B cell (primary cell): ENCODE results near the gene TBC1D14. TPM values are rescaled to one million over a fixed set of nuclear protein-coding genes. Genes with fewer than 3 reads are reported as not detected.

ENCODE experiments used
- ATAC-seq: fragments of 200-7000 bp; cut with Tn5 transposase; one replicate; pipeline ENCODE4 v1.10.0; 2021; ENCODE audit warnings: low read depth, mild to moderate bottlenecking, moderate number of reproducible peaks, moderate library complexity
- CTCF ChIA-PET: fragments of 350-600 bp; sonication (Branson Sonifier 250); formaldehyde crosslinking; loops from one replicate; lab custom pipeline; 2021; ENCODE audit warnings: antibody characterized with exemption, inconsistent platforms; lab: Charles Lee
- POLR2A ChIA-PET: fragments of 350-600 bp; sonication (Branson Sonifier 250); formaldehyde crosslinking; loops from one replicate; lab custom pipeline; 2021; ENCODE audit warnings: antibody characterized with exemption; lab: Charles Lee
- DNase-seq: peaks from one replicate; pipeline ENCODE4 v3.0.0; 2013
- H2AFZ ChIP-seq: 2 replicates; pipeline ENCODE4 v1.6.1; 2012; ENCODE audit warnings: mild to moderate bottlenecking, low read depth, low read length; ENCODE audit not compliant: insufficient read depth, poor library complexity, severe bottlenecking
- H3K27ac ChIP-seq, 2 donors: 1 replicate in 1 of 2; 2 replicates in 1 of 2; pipeline ENCODE4 v1.5.1; 2012 to 2013; ENCODE audit warnings: low read length in 2 of 2, mild to moderate bottlenecking in 2 of 2, moderate library complexity in 1 of 2
- H3K27me3 ChIP-seq, 4 experiments: fragments of 200-600 bp in 1 of 4; sonication (generic) in 1 of 4; replicated peaks in 1 of 4; 1 replicate in 2 of 4; 2 replicates in 2 of 4; pipeline versions ENCODE4 v1.6.1 to v1.7.0; 2013 to 2016; ENCODE audit warnings: low read length in 3 of 4, mild to moderate bottlenecking in 2 of 4, mixed read lengths in 1 of 4, moderate library complexity in 1 of 4; ENCODE audit not compliant: insufficient read depth in 4 of 4, control insufficient read depth in 3 of 4; ENCODE audit errors: control extremely low read depth in 1 of 4
- H3K36me3 ChIP-seq, 2 experiments: replicated peaks in 1 of 2; 1 replicate in 1 of 2; 2 replicates in 1 of 2; pipeline versions ENCODE4 v1.6.1 to v1.7.1; 2013; ENCODE audit warnings: low read length in 1 of 2; ENCODE audit not compliant: insufficient read depth in 2 of 2, control insufficient read depth in 1 of 2; ENCODE audit errors: control extremely low read depth in 1 of 2, extremely low read depth in 1 of 2
- H3K4me1 ChIP-seq, 2 donors: fragments of 200-600 bp in 1 of 2; sonication (generic) in 1 of 2; 1 replicate in 1 of 2; 2 replicates in 1 of 2; pipeline versions ENCODE4 v1.5.1 to v1.6.1; 2013 to 2017; ENCODE audit warnings: low read length in 2 of 2; ENCODE audit not compliant: control insufficient read depth in 2 of 2, insufficient read depth in 2 of 2
- H3K4me2 ChIP-seq: replicated peaks from 2 replicates; pipeline ENCODE3; 2012; ENCODE audit warnings: mild to moderate bottlenecking, low read depth, low read length; ENCODE audit not compliant: poor library complexity, severe bottlenecking
- H3K4me3 ChIP-seq, 5 experiments: fragments of 200-600 bp in 1 of 5; sonication (generic) in 1 of 5; 1 replicate in 3 of 5; 2 replicates in 2 of 5; pipeline versions ENCODE4 v1.5.1 to v1.7.0; 2011 to 2016; ENCODE audit warnings: low read length in 4 of 5, mild to moderate bottlenecking in 4 of 5, low read depth in 2 of 5, control low read depth in 1 of 5, moderate library complexity in 1 of 5; ENCODE audit not compliant: insufficient read depth in 1 of 5; ENCODE audit errors: control extremely low read depth in 1 of 5, extremely low read depth in 1 of 5
- H3K79me2 ChIP-seq: fragments of 200-600 bp; sonication (generic); one replicate; pipeline ENCODE4 v1.6.0; 2016; ENCODE audit warnings: low read length; ENCODE audit not compliant: control insufficient read depth, insufficient read depth
- H3K9ac ChIP-seq: fragments of 200-600 bp; sonication (generic); 2 replicates; pipeline ENCODE4 v1.6.1; 2017; ENCODE audit warnings: mild to moderate bottlenecking, low read length, moderate library complexity
- H3K9me3 ChIP-seq, 3 donors: one replicate each; pipeline versions ENCODE4 v1.6.1 to v1.7.1; 2013; ENCODE audit warnings: low read length in 2 of 3; ENCODE audit not compliant: control insufficient read depth in 2 of 3, insufficient read depth in 1 of 3; ENCODE audit errors: control extremely low read depth in 1 of 3
- H4K20me1 ChIP-seq: 2 replicates; pipeline ENCODE4 v1.6.0; 2012; ENCODE audit warnings: mild to moderate bottlenecking, low read length; ENCODE audit not compliant: insufficient read depth, control insufficient read depth, poor library complexity, severe bottlenecking
- H3K27ac Mint-ChIP-seq: one replicate; pipeline ENCODE4 v1.8.0; 2021; ENCODE audit warnings: mixed read lengths
- H3K27me3 Mint-ChIP-seq: one replicate; pipeline ENCODE4 v1.8.0; 2021; ENCODE audit warnings: mixed read lengths
- H3K4me1 Mint-ChIP-seq: one replicate; pipeline ENCODE4 v1.8.0; 2021; ENCODE audit warnings: mixed read lengths
- H3K4me3 Mint-ChIP-seq: one replicate; pipeline ENCODE4 v1.8.0; 2021; ENCODE audit warnings: mixed read lengths
- H3K9me3 Mint-ChIP-seq: one replicate; pipeline ENCODE4 v1.8.0; 2022; ENCODE audit warnings: mixed read lengths; ENCODE audit not compliant: insufficient read depth
- CTCF ChIP-seq: fragments of 200-600 bp; IDR thresholded peaks from one replicate; pipeline ENCODE4 v1.8.0; 2022; ENCODE audit warnings: antibody characterized with exemption, mild to moderate bottlenecking
- EZH2 ChIP-seq: IDR thresholded peaks from 2 replicates; pipeline ENCODE4 v1.6.1; 2012; ENCODE audit warnings: borderline replicate concordance, low read depth, mild to moderate bottlenecking, moderate library complexity, low read length; ENCODE audit not compliant: insufficient read depth, poor library complexity, severe bottlenecking
- WGBS: methylation state at CpG from one replicate; pipeline ENCODE4 v1.1.5; 2013; ENCODE audit warnings: missing lambda C conversion rate; ENCODE audit not compliant: insufficient coverage; 5-methylcytosine and 5-hydroxymethylcytosine counted together
- intact Hi-C: fragments of 100-400 bp; cut with micrococcal nuclease; formaldehyde crosslinking; loops from one replicate; pipeline ENCODE4 v1.10.0; 2022
- polyA plus RNA-seq: library from polyadenylated mRNA; depleted of rRNA; stranded (reverse); fragments of >200 nt; gene quantifications from 2 replicates; pipeline ENCODE4 v1.2.3, GENCODE V29; 2012
- total RNA-seq, 2 donors: library from RNA; stranded (reverse); fragments of 120-200 nt in 1 of 2; gene quantifications; 1 replicate in 1 of 2; 2 replicates in 1 of 2; pipeline versions ENCODE4 v1.2.3 to v1.2.4, GENCODE V29; 2013 to 2022

Gene TBC1D14
- total and polyA plus RNA-seq, 2 donors (not counting 1 experiment from before 2014, with no cell fraction given): 21.9 to 42.0 TPM

- no peak overlapping the region for H3K4me2 ChIP-seq
- intact Hi-C loops: no loop called here
- Mint-ChIP-seq H3K4me3 (no peak overlapping the region), H3K9me3 (no peaks in the 10 kb centered on the region), H3K27ac (no peak overlapping the region), H3K27me3 (no peaks in the 10 kb centered on the region), H3K4me1 (peaks cover 24% of the 10 kb centered on the region)
- no peak for TF ChIP-seq EZH2
- no peak for TF ChIP-seq CTCF
- peaks cover 69% of the 10 kb centered on the region for H3K79me2 ChIP-seq
- peaks cover 0 to 13% of the 10 kb centered on the region in 2 donors for H3K4me1 ChIP-seq
- ChIA-PET POLR2A (no interaction called here), CTCF (interaction anchor here (1.1 kb wide), 1 partner anchor 17 kb away, joined by 6 read pairs; no protein-coding TSS in a partner anchor)
- peaks cover 85% of the 10 kb centered on the region for H4K20me1 ChIP-seq
- H3K9me3 ChIP-seq: no peaks in the 10 kb centered on the region
- H3K27ac ChIP-seq: no peak overlapping the region
- no peak for DNase-seq
- ATAC-seq: no peak
- no peaks in the 10 kb centered on the region for H3K27me3 ChIP-seq
- H3K9ac ChIP-seq: no peak overlapping the region
- WGBS: 97% methylated on average over 50 of the region's 52 CpGs
- no peak overlapping the region for H2AFZ ChIP-seq
- H3K4me3 ChIP-seq: no peak overlapping the region
- peaks cover 1 to 56% of the 10 kb centered on the region in 2 experiments for H3K36me3 ChIP-seq
Observed at GRCh38 chr4:7054106-7054880, 144.7 kb downstream of the TBC1D14 start.
